Ecto neural progenitor cell (in vitro differentiated cells): ENCODE measurements around the gene NDE1.
"Not testable (repeated sequence)": the region's sequence is repeated elsewhere in the genome, so short reads cannot be mapped to it uniquely, and the experiment has no call there.

ENCODE experiments used
- DNase-seq: peaks from one replicate; pipeline ENCODE4 v3.0.0-alpha.2; 2018; ENCODE audit warnings: low spot score

Gene NDE1

DNA sequence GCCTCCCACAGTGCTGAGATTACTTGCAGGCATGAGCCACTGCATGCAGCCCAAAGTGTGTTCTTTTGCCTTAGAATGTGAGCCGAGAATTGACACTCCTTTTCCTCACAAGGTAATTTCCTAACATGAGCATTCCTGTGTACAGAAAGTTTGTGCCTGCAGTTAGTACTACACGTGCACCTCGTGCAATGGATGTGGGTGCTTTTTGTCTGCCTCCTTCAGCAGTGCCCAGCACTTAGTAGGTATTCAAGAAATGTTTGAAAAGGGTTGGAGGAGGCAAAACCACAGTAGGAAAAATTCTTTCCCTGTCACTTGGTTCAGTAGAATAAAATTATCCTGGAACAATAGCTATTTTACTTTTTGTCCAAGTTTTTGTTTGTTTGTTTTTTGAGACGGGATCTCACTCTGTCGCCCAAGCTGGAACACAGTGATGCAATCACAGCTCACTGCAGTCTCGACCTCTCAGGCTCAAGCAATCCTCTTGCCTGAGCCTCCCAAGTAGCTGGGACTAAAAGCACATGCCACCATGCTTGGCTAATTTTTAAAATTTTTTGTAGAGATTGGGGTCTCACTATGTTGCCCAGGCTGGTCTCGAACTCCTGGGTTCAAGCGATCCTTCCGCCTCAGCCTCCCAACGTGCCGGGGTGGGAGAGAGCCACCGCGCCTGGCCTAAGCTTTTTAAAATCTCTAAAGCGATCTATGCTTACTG, 2.4 kb downstream of the NDE1 start:
- DNase-seq: no peak

DNA sequence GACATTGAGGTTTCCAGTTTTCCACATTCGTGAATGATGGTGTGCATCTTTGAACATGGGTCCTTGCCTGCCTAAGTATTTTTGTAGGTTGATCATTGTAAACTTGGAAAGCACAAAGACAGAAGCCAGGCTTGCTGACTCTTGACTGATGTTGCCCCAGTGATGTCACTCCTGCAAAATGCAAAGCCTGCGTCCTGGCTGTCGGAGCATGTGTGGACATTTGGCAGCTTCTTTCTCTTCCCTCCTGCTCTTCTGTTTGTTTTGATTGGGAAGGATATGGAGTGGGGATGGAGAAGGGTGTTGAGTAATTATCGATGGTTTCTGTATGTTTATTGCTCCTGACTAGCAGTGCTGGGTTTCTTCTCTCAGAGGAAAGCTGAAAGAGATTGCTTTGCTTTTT, 3.2 kb downstream of the NDE1 start:
- DNase-seq: no peak

DNA sequence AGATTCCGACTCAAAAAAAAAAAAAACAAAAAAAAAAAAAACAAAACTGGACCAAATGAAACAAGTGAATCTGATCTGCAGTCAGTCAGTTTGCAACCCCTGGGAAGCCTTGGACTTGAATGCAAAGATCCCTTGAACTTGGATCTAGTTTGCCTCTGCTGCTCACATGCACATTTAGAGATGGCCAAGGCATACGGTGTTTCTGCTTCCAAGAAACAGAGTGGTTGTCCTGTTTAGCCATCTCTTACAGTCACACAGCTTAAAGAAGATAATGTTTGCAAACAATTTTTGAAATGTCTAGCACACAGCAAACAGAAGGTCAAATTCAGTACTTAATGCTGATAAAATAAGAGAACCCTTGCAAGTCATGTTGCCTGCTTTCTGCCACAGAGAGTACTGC, 4.5 kb downstream of the NDE1 start:
- DNase-seq: no peak

DNA sequence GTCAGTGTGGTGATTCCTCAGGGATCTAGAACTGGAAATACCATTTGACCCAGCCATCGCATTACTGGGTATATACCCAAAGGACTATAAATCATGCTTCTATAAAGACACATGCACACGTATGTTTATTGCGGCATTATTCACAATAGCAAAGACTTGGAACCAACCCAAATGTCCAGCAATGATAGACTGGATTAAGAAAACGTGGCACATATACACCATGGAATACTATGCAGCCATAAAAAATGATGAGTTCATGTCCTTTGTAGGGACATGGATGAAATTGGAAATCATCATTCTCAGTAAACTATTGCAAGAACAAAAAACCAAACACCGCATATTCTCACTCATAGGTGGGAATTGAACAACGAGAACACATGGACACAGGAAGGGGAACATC, 5.5 kb downstream of the NDE1 start:
- not testable (repeated sequence) for DNase-seq

DNA sequence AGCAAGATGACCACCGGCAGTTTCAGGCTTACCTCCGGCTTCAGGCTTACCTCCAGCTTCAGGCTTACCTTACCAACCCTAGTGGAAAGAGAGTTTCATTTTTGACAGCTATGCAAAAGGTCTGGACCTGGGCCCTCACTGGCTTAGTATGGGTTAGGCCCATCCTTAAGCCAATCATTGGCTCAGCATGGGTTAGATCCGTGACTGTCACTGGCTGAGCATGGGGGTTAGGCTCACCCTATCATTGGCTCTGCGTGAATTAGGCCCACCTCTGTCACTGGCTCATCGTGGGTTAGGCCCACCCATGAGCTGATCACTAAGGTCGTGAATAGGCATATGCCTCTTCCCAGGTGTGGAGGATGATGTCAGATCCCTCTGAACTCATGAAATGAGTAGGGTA, 8.1 kb downstream of the NDE1 start:
- DNase-seq: no peak

DNA sequence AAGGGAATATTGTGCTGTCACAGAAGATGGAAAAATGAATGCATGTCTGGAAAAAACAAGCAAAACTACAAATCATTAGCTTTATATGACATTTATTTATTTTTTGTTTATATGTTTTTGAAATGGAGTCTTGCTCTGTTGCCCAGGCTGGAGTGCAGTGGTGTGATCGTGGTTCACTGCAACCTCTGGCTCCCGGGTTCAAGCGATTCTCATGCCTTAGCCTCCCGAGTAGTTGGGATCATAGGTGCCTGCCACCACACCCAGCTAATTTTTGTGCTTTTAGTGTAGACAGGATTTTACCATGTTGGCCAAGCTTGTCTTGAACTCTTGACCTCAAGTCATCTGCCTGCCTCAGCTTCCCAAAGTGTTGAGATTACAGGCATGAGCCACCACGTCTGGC, 8.5 kb downstream of the NDE1 start:
- no peak for DNase-seq

DNA sequence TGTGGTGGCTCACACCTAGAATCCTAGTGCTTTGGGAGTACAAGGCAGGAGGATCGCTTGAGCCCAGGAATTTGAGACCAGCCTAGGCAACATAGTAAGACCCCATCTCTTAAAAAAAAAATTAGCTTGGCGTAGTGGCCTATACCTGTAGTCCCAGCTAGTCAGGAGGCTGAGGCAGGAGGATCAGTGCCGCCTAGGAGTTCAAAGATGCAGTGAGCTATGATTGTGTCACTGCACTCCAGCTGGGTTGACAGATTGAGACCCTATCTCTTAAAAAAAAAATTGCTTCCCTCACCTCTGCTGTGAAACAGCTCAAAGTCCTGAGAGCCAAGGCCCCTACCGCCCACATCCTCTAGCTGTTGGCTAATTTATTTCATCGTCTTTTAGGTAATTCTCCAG, 10.2 kb downstream of the NDE1 start:
- no peak for DNase-seq

DNA sequence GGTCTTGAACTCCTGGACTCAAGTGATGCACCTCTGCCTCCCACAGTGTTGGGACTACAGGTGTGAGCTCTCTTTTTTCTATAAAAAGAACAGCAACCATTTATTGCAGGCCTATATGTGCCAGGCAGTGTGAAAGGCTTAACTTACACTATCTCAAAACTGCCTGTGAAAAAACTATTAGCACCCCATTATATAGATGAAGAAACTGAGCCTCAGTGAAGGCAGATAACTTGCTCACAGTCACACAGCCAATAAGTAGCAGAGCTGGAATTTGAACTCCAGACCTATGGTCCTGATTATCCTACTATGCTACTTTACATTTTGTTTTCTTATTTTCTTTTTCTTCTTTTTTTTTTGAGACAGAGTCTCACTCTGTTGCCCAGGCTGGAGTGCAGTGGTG, 15.1 kb downstream of the NDE1 start:
- no peak for DNase-seq

DNA sequence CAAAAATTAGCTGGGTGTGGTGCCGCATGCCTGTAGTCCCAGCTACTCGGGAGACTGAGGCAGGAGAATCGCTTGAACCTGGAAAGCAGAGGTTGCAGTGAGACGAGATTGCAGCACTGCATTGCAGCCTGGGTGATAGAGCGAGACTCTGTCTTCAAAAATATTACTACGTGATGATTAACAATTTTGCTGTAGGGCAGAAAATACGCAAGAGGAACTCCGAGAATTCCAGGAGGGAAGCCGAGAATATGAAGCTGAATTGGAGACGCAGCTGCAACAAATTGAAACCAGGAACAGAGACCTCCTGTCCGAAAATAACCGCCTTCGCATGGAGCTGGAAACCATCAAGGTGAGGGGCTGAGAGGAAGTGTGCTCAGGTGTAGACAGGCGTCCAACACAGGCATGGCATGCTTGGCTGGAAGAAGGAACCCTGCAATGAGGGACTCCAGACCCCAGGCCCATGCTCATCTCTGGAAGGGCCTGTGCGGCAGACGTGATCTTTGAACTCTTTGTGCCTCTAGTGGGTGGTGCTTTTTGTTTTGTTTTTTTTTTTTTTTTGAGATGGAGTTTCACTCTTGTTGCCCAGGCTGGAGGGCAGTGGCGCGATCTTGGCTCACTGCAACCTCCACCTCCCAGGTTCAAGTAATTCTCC, 17.2 kb downstream of the NDE1 start:
- no peak for DNase-seq

DNA sequence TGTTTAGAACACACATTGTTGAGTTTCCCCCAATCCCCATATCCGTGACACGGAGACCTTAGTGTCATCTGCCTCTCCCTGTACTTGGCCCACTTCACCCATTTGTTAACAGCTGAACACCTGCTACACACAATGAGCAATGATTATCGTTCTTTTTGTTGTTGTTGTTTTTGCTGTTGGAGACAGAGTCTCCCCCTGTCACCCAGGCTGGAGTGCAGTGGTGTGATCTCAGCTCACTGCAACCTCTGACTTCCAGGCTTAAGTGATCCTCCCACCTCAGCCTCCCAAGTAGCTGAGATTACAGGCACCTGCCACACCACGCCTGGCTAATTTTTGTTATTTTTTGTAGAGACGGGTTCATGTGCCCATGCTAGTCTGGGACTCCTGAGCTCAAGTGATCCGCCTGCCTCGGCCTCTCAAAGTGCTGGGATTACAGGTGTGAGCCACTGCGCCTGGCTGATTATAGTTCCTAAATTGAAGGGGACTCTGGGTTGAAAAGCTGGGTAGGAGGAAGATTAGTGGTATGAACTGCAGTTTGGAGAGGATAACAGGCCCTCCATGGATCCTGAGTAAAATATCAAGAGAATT, 21.6 kb downstream of the NDE1 start:
- no peak for DNase-seq

DNA sequence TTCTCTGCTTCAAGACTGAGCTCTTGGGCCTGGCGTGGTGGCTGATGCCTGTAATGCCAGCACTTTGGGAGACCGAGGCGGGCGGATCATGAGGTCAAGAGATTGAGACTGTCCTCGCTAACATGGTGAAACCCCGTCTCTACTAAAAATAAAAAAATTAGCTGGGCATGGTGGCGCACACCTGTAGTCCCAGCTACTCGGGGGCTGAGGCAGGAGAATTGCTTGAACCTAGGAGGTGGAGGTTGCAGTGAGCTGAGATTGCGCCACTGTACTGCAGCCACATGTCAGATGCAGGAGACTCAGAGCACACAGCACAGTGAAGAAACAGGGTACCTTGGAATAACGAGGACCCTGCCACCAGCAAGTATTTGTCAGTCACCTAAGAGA, 22.1 kb downstream of the NDE1 start:
- DNase-seq: not testable (repeated sequence)

DNA sequence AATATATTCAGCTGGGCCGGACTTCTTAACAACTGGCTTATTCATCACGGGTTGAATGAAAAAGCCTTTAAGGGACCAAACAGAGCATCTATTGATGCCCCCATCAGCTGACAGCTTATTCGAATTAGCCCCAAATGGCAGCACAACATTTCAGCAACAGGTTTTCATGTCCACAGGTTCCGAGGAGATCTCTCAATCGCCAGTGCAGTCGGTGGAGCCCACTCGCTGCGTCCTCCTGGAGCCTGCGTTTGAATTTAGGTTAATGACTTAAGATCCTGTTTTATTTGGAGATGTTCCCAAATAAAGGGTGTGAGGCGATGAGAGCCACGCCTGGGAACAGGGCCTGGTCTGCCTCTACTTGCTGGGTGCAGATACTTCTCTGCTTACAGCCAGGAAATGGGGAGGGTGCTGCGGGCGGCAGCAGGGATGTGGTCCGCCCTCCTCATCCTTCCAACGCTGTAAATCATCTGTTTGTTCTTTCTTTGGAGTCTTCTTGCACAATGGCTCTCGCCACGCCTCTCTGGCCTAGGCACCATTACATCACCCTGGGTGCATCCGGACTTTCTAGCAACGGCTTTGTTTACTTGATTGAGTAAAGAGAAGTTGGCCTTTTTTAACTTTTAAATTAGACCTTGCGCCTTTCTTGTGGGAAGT, 22.6 kb downstream of the NDE1 start:
- DNase-seq: no peak

DNA sequence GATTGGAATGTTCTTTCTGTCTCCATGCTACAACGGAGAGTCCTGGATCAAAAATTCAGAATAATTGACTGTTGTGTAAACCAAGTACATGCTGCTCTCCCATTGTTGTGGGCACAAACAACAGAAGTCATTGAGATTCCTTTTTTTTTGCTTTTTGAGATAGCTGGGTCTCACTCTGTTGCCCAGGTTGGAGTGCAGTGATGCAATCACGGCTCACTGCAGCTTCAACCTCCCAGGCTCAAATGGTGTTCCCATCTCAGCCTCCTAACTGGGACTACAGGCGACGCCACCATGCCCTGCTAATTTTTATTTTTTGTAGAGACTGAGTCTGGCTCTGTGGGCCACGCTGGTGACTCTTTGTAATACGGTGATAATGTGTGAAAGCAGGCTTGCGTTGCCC, 24.5 kb downstream of the NDE1 start:
- DNase-seq: no peak

DNA sequence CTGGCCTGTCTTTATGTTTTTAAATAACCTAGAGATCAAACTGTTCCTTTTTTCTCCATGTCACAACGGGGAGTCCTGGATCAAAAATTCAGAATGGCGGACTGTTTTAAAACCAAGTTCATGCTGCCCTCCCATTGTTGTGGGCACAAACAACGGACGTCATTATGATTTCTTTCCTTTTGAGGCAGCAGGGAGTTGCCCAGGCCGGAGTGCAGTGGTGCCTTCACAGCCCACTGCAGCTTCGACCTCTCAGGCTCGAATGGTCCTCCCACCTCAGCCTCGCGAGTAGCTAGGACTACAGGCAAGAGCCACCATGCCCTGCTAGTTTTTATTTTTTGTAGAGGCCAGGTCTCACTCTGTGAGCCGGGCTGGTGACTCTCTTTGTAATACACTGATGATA, 26.5 kb downstream of the NDE1 start:
- DNase-seq: no peak

DNA sequence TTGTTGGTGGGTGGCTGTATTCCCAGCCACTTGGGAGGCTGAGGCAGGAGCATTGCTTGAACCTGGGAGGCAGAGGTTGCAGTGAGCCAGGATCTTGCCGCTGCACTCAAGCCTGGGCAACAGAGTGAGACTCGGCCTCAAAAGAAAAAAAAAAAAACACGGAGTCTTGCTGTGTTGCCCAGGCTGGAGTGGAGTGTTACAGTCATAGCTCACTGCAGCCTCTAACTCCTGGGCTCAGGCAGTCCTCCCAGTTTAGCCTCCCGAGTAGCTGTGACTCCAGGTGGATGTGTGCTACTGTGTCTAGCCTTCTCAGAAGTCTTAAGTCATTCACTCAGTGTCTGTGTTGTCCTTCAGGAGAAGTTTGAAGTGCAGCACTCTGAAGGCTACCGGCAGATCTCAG, 27.4 kb downstream of the NDE1 start:
- DNase-seq: no peak

DNA sequence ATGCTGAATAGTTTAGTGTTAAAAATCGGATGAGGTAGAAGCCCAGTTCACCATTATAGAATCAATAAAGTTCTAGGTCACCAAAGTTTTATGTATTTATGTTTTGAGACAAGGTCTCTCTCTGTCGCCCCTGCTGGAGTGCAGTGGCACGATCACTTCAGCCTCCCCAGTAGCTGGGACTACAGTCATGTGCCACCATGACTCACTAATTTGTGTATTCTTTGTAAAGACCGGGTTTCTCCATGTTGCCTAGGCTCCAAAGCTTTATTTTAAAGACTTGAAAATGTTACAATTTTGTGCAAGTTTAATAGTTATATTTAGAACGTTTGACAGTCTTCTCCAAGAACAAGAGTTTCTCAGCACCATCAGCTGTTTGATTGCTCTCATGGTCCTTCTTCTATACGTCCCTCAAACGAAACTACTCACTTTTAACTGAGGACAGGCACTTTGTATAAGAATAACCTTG, 32.1 kb downstream of the NDE1 start:
- DNase-seq: no peak

DNA sequence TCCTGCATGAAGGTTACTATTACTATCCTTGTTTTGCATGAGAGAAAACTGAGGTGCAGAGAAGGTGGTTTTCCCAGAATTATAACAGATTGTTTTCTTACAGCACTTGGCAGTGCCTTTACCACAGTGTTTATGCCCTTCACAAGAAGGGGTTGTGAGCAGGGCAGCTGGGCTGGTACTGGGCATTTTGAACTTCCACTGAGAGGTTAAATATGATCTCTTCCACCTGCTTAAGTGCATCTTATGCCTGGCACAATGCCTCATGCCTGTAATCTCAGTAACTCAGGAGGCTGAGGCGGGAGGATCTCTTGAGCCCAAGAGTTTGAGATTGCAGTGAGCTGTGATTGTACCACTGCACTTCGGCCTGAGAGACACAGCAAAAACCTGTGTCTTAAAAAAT, 36.2 kb downstream of the NDE1 start:
- no peak for DNase-seq

DNA sequence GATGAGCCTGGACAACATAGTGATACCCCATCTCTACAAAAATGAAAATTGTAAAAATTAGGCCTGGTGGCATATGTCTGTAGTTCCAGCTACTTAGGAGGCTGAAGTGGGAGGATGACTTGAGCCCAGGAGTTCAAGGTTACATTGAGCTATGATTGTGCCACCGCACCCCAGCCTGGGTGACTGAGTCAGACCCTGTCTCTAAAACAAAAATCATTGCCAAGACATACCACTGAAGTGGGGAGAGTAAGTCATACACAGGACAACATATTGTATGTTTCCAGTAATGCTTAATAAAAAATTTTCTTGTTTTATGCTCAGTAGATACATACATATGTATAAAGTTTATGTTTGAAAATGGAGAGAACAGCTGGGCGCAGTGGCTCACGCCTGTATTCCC, 39.2 kb downstream of the NDE1 start:
- no peak for DNase-seq

DNA sequence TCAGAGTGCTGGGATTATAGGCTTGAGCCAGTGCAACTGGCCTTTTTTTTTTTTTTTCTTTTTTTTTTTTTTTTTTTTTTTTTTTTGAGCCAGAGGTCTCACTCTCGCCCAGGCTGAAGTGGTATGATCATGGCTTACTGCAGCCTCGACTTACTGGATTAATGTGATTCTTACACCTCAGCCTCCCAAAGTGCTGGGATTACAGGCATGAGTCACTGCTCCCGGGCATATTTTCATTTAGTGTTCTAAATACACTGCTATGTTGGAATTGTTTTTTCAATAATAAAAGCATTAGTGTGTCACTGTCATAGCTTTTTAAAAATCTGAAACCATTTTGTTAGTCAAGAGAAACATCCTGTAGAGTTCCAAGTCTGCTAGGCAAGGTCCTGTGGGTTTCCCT, 40.3 kb downstream of the NDE1 start:
- no peak for DNase-seq

DNA sequence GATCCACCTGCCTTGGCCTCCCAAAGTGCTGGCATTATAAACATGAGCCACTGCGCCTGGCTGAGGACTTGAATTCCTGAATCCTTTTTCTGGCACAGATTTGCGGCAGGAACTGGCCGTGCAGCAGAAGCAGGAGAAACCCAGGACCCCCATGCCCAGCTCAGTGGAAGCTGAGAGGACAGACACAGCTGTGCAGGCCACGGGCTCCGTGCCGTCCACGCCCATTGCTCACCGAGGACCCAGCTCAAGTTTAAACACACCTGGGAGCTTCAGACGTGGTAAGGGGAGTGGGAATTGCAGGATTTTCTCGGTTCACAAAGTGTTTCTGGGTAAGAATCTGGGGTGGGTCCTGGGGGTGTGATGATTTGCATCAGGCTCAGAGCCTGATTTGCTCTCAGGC, 41.0 kb downstream of the NDE1 start:
- DNase-seq: no peak

DNA sequence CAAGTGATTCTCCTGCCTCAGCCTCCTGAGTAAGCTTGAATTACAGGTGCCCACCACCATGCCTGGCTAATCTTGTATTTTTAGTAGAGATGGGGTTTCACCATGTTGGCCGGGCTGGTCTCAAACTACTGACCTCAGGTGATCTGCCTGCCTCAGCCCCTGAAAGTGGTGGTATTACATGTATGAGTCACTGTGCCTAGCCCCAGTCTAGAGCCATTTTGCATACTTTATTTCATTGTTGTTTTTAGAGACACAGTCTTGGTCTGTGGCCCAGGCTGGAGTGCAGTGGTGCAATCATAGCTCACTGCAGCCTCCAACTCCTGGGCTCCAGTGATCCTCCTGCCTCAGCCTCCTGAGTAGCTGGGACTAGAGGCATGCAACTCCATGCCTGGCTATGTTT, 42.5 kb downstream of the NDE1 start:
- not testable (repeated sequence) for DNase-seq

DNA sequence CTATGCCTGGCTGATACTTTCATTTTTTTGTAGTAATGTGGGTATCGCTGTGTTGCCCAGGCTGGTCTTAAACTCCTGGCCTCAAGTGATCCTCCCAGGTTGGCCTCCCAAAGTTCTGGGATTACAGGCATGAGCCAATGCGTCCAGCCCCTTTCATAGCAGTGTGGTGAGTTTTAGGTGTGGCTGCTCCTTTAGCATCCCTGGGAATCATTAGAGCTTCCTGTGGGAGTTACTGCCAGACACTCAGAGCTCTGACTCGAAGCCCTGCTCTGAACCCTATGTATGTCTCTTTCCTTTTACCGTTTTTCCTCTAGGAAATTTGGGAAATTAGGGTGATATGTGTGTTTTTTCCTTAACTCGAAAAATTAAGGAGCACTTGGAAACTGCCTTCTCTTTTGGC, 44.5 kb downstream of the NDE1 start:
- DNase-seq: no peak

DNA sequence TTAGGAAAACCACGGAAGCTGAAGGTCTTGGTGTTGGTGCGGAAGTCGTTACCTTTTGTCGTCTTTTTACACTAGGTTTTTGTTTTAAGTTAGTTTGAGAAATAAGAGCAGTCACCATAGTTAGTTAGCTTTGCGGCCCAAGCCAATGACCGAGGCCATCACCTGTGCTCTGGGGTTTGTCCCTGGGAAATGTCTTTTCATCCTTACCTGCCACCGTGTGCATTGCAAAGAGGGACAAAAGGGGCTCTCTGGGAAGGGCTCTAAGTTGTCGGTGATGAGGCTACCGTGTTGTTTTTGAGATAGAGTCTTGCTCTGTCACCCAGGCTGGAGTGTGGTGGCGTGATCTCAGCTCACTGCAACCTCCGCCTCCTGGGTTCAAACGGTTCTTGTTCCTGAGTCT, 49.8 kb downstream of the NDE1 start:
- no peak for DNase-seq
